ENCODE results near the gene NTSR1.

The NTSR1 gene

GRCh38 chr20:62708591-62709536, at the start of gene NTSR1:
Gene NTSR1, plus strand, starts transcription at chr20:62708836. Its CDS starts 372 bp downstream, at chr20:62709208.
- DNase-seq (ENCODE audit: low read depth) = no peak

GRCh38 chr20:62659488-62660239, 49.0 kb upstream of the NTSR1 start:
- no peak for DNase-seq (ENCODE audit: low read depth)

- no peak for DNase-seq (ENCODE audit: low read depth)
Observed at GRCh38 chr20:62660240-62660615, 48.4 kb upstream of the NTSR1 start.

GRCh38 chr20:62660768-62661167, 47.9 kb upstream of the NTSR1 start:
- no peak for DNase-seq (ENCODE audit: low read depth)

DNA sequence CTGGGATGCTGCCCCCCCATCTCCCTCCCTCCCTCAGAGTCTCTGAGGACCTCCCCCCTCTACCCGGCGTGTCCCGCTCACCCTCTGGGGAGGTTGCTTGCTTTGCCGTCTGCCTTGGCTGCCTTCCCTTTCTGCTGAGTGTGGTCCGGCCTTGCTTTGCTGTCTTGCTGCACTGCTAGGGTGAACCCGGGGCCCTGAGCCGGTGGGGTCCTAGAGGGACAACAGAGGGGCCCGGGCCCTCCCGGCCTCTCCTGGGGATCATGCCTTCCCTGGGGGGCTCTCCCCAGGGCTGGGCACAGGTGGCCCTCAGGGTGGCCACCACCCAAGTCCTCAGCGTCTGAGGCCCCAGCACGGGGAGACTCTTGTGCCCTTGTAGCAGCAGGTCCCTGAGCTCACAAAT, 47.0 kb upstream of the NTSR1 start:
- no peak for DNase-seq (ENCODE audit: low read depth)

- no peak for DNase-seq (ENCODE audit: low read depth)
Observed at GRCh38 chr20:62662422-62662821, 46.2 kb upstream of the NTSR1 start.

DNA sequence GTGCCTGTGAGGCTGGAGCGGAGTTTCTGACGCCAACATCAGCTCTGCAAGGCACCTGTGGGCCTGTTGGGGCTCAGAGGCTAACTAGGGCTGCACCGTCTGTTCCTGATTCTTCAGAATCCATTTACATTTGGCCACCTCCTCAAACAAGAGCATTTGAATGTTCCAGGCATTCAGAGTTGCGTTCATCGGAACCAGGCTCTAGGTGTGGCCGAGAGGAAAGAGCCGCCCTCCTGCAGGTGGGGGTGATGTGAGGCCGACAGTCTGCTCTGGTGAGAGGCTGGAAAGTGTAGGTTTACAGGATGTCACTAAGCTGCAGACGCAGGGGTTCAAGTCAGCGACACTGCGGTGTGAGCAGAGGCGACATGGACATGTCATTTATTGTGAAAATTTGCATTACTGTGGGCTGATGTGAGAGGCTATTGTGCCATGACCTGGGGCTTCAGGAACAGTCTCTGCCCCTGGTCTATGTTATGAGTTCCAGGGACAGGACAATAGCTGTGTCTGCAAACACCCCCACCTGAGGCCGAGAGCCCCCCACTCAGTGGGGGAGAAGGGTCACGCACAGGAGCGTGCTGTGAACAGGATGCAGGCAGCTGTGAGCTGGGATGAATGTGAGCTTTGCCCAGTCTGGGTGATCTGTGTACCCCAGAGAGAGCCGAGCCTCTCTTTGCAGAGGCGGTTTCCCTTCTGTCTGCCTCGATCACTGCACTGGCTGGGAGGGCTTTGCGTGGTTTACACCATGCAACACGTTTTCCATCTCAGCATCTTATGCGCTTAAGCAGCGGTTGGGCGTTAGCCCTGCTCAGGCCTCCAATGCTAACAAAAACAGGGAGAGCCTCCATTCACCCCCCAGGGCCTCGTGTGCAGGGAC, 45.3 kb upstream of the NTSR1 start:
- no peak for DNase-seq (ENCODE audit: low read depth)

- DNase-seq (ENCODE audit: low read depth) = no peak
Observed at GRCh38 chr20:62664019-62664971, 44.3 kb upstream of the NTSR1 start.

DNA sequence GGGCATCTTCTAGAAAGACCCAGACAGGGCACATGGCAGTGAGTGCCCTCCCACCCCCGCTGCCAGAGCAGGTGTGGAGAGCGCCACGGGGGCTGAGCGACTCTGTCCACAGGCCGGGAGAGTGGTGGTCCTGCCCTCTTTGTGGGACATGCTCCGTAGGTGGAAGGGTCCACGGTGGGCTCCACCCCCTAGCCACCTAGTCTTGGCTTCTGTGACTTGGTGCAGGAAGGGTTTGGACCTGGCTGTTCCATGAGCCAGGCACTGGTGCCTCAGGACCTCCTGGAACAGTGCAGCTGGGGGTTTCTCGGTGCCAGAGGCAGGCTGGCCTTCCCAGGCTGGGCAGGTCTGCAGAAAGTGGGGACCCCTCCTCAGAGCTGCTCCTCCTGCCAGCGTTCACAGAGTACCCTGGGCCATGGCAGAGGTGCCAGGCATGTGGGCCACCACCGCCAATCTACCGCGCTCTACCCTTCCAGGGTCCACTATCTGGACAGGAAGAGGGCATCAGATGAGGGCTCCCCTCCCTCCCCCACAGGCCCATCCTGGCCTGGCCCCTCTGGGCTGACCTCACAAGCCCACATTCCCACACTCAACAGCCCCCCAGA, 43.4 kb upstream of the NTSR1 start:
- no peak for DNase-seq (ENCODE audit: low read depth)

DNA sequence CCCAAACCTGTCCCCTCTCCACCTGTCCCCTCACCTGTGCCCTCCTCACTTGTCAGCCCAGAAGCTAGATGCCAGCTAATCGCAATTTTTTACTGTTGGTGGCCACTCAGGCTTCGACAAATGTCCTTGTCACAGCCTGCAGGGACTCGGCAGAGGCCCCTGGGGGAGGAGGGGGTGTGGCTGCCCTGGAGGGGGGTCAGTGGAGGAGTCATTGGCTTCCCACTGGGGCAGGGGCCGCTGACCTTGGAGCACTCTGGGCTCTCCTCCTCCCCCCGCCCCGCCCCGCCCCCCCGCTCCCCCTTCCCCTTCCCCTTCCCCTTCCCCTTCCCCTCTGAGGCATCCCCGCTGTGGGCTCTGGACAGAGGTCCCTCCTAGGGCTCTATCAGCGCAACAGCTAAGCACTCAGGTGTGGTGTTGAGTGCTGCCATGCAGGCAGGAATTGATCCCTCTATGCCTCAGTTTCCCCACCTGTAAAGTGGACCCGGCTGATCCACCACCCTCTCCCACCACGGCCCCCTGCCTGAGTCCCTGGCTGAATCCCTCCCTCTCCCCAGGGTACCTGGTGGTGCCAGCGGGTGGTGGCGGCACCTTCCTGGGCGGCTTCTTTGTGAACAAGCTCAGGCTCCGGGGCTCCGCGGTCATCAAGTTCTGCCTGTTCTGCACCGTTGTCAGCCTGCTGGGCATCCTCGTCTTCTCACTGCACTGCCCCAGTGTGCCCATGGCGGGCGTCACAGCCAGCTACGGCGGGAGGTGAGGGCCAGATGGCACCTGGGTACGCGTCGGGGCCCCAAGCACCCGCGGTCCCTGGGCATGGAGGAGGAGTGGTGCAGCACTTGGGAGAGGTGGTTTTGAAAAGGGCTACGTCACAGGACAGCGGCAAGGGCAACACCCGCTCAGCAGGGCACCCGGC, 42.6 kb upstream of the NTSR1 start:
- no peak for DNase-seq (ENCODE audit: low read depth)

DNA sequence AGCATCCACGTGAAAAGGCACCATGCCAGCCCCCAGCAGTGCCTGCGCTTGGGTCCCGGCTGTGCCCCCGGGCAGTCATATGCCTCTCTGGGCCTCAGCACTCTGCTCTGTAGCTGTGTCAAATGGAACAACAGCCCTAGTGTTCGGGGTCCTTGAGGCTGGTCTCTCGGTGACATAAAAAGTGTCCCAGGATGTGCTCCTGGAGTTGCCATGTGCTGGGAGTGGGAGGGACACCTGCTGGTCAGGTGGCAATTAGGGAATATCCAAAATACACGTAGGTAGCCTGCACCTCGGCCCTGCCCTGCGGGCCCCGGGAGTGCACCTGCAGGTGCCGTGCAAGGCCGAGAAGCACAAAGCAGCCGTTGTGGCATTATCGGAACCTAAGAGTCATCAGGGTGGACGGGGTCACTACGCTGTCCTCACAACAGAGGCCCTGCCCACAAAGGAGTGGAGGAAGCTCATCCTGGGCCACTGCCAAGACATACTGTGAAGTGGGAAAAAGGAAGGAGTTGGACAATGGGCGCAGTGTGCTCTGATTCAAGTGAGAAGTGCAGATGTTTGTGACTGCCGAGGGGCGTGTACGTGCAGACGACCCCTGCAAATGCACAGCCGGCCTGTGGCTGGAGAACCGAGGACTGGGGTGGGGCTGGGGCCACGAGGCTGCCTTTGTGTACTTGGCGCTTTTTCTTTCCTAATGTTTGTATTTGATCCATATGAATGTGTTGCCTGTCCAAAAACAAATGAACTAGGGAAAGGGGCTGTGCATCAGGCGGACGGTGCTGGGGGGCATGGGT, 41.7 kb upstream of the NTSR1 start:
- no peak for DNase-seq (ENCODE audit: low read depth)

DNA sequence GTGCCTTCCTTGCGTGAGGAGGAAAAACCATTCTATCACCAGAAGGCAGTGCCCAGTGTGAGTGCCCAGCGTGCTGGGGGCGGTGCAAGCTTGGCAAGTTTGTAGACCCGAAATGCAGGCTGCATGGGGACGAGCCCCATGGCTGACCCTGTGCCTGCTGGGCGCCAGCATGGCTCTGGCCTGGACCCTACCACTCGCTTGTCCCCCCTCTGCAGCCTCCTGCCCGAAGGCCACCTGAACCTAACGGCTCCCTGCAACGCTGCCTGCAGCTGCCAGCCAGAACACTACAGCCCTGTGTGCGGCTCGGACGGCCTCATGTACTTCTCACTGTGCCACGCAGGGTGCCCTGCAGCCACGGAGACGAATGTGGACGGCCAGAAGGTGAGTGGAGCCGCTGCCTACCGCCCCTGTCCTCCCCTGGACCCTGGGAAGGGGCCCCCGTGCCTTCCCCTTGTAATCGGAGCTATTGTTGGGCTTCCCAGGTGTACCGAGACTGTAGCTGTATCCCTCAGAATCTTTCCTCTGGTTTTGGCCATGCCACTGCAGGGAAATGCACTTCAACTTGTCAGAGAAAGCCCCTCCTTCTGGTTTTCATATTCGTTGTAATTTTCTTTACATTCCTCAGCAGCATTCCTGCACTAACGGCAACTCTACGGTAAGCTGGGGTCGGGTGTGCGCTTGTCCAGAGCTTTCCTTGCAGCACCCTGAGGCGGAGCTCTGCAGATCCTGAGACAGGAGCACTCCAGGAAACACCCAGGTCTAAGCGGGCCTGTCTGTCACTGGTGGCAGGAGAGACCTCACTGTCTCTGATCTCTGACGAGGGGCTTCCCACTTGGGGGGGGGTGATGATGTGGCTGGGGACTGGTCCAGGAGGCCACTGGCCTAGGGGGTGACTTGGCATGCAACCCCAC, 40.9 kb upstream of the NTSR1 start:
- no peak for DNase-seq (ENCODE audit: low read depth)

- no peak for DNase-seq (ENCODE audit: low read depth)
Observed at GRCh38 chr20:62668441-62669027, 40.1 kb upstream of the NTSR1 start.

GRCh38 chr20:62669249-62669648, 39.4 kb upstream of the NTSR1 start:
- no peak for DNase-seq (ENCODE audit: low read depth)

- DNase-seq (ENCODE audit: low read depth) = no peak
Observed at GRCh38 chr20:62670156-62670555, 38.5 kb upstream of the NTSR1 start.

GRCh38 chr20:62670998-62671397, 37.6 kb upstream of the NTSR1 start:
- DNase-seq (ENCODE audit: low read depth) = no peak

DNA sequence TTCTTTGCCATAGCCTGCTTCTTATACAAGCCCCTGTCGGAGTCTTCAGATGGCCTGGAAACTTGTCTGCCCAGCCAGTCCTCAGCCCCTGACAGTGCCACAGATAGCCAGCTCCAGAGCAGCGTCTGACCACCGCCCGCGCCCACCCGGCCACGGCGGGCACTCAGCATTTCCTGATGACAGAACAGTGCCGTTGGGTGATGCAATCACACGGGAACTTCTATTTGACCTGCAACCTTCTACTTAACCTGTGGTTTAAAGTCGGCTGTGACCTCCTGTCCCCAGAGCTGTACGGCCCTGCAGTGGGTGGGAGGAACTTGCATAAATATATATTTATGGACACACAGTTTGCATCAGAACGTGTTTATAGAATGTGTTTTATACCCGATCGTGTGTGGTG, 36.9 kb upstream of the NTSR1 start:
- no peak for DNase-seq (ENCODE audit: low read depth)
